Calu3 (cell line): Measurements from ENCODE around the gene CBARP. TPM values are rescaled to one million over a fixed set of nuclear protein-coding genes. Genes with fewer than 3 reads are reported as not detected.

Source experiments
- BruUV-seq: library from RNA; stranded (reverse); fragments of 400-500 nt; replicated peaks from 2 replicates; lab custom pipeline; 2021; lab: Mats Ljungman, UMichigan
- CTCF ChIA-PET: fragments of 300-600 bp; sonication (Branson Sonifier 250); formaldehyde crosslinking; loops from one replicate; lab custom pipeline; 2022; ENCODE audit warnings: antibody characterized with exemption; lab: Charles Lee
- DNase-seq: peaks from one replicate; pipeline ENCODE4 v3.0.0; 2022
- H3K27ac Mint-ChIP-seq: one replicate; pipeline ENCODE4 v1.8.0; 2022; ENCODE audit warnings: mixed read lengths; ENCODE audit not compliant: unreplicated experiment
- H3K27me3 Mint-ChIP-seq: one replicate; pipeline ENCODE4 v1.8.0; 2022; ENCODE audit warnings: mixed read lengths; ENCODE audit not compliant: unreplicated experiment
- H3K36me3 Mint-ChIP-seq: one replicate; pipeline ENCODE4 v1.8.0; 2022; ENCODE audit warnings: mild to moderate bottlenecking, moderate library complexity, mixed read lengths; ENCODE audit not compliant: insufficient read depth, unreplicated experiment
- H3K4me1 Mint-ChIP-seq: one replicate; pipeline ENCODE4 v1.8.0; 2022; ENCODE audit warnings: mild to moderate bottlenecking, low read depth, mixed read lengths; ENCODE audit not compliant: unreplicated experiment
- H3K4me3 Mint-ChIP-seq: one replicate; pipeline ENCODE4 v1.8.0; 2022; ENCODE audit warnings: mild to moderate bottlenecking, low read depth, moderate library complexity, mixed read lengths; ENCODE audit not compliant: unreplicated experiment
- H3K9me3 Mint-ChIP-seq: one replicate; pipeline ENCODE4 v1.8.0; 2022; ENCODE audit warnings: low read depth, mixed read lengths; ENCODE audit not compliant: unreplicated experiment
- CTCF ChIP-seq: fragments of 200-600 bp; IDR thresholded peaks from one replicate; pipeline ENCODE4 v1.8.0; 2022; ENCODE audit warnings: antibody characterized with exemption; ENCODE audit not compliant: unreplicated experiment
- intact Hi-C: fragments of 100-400 bp; cut with micrococcal nuclease; formaldehyde crosslinking; loops from one replicate; pipeline ENCODE4 v1.10.0; 2022; ENCODE audit not compliant: unreplicated experiment
- total RNA-seq: library from RNA; stranded (reverse); gene quantifications from 2 replicates; pipeline ENCODE4 v1.2.3, GENCODE V29; 2022

CBARP gene
- total RNA-seq, 1 experiment from 2014 or later, result 4.2 TPM

- no peak overlapping the region for H3K27ac Mint-ChIP-seq
- H3K36me3 Mint-ChIP-seq, result no peaks in the 10 kb centered on the region
- H3K27me3 Mint-ChIP-seq, result no peaks in the 10 kb centered on the region
- DNase-seq, result no peak
- no peaks in the 10 kb centered on the region for H3K9me3 Mint-ChIP-seq
- TF ChIP-seq CTCF, result peak; percentile 60
- intact Hi-C loops, result no loop called here
- CTCF ChIA-PET, result no interaction called here
- H3K4me3 Mint-ChIP-seq, result no peak overlapping the region
- no TSS peak for BruUV-seq
- no peaks in the 10 kb centered on the region for H3K4me1 Mint-ChIP-seq
These were observed 16.6 kb downstream of the CBARP start for GRCh38 chr19:1220976-1221903.

GRCh38 chr19:1220477-1220930, 17.3 kb downstream of the CBARP start:
- Mint-ChIP-seq H3K4me3 (no peak overlapping the region), H3K36me3 (no peaks in the 10 kb centered on the region), H3K4me1 (no peaks in the 10 kb centered on the region), H3K9me3 (no peaks in the 10 kb centered on the region), H3K27ac (no peak overlapping the region), H3K27me3 (no peaks in the 10 kb centered on the region)
- intact Hi-C loops, result no loop called here
- no TSS peak for BruUV-seq
- CTCF ChIA-PET, result no interaction called here
- no peak for DNase-seq
- TF ChIP-seq CTCF, result no peak

GRCh38 chr19:1219786-1220476, 17.9 kb downstream of the CBARP start:
- no peaks in the 10 kb centered on the region for H3K9me3 Mint-ChIP-seq
- no peaks in the 10 kb centered on the region for H3K27me3 Mint-ChIP-seq

More at GRCh38 chr19:1219786-1220476, 17.9 kb downstream of the CBARP start:
- no TSS peak for BruUV-seq
- TF ChIP-seq CTCF, result no peak
- H3K27ac Mint-ChIP-seq, result no peak overlapping the region
- CTCF ChIA-PET, result no interaction called here
- H3K4me1 Mint-ChIP-seq, result no peaks in the 10 kb centered on the region
- H3K4me3 Mint-ChIP-seq, result no peak overlapping the region
- intact Hi-C loops, result no loop called here
- no peaks in the 10 kb centered on the region for H3K36me3 Mint-ChIP-seq
- DNase-seq, result no peak
